C1 segment of cervical spinal cord (tissue), 14 donors: ENCODE measurements around the gene SNED1.

ENCODE experiments used
- DNase-seq, 14 donors: peaks; one replicate each; lab custom pipeline; 2025; lab: John Stamatoyannopoulos, UW

Gene SNED1

GRCh38 chr2:241126771-241127202, 128.4 kb downstream of the SNED1 start:
- DNase-seq, result no peak

DNA sequence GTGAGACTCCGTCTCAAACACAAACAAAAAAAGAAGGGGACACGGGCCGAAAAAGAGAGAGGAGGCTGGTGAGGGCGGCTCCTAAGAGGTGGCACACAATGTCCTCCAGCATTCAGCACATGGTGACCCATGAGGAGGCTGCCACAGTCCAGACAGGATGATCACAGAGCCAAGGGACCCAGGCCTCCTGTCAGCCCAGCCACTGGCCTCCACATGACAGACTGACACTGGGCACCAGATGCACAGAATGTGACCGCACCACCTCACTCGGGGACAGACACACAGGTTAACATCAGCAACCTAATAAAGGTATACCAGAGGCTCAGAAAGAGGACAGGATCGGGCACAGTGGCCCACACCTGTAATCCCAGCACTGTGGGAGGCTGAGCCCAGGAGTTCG, 129.8 kb downstream of the SNED1 start:
- no peak for DNase-seq

DNA sequence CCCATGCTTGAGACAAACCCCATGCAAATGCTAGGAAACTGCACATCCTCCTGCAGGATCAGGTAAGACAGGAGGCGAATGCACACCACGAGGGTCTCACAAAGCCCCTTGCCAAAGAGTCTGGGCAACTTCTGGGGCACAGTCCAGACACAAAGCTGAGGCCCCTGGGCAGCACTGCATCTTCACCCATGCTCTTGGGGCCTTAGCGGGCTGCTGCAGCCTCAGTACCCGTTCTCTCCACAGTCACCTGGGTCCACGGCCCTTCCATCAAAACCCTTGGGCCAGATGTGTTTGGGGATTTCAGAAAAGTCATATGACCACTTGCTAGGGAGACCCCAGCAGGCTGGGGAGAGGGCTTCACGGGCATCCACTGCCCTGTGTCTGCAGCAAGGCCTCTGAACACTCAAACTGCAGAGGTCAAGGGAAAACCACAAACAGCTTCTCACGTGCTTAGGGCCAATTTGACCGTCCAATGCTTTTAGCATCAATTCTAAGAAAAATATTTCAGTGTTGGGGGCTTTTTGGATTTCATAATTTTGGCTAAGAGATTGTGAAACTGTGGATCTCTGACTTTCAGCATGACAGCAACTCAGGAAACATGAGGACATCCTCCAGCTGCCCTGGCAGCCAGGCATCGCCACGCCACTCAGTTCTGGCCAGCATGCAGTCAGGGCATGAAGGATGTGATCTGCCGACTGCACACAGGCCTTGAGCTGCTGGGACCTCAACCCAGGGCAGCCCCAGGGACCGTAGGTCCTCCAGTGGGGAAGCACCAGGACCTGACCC, 130.9 kb downstream of the SNED1 start:
- DNase-seq, result no peak

- DNase-seq, result no peak
These were observed 131.9 kb downstream of the SNED1 start for GRCh38 chr2:241130316-241130715.

DNA sequence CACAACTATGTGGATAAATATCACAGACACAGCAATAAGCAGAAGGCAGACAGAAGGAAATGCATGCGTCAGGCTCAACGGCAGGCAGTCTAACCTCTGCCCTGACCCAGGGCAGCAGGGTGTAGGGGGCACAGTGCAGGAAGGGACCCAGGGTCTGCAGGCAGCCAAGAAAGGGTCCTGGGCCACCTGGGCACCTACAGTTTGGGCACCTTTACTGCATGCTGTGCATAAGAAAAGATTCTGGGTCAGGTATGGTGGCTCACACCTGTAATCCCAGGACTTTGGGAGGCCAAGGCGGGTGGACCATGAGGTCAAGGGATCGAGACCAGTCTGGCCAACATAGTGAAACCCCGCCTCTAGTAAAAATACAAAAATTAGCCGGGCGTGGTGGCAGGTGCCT, 133.1 kb downstream of the SNED1 start:
- no peak for DNase-seq

- DNase-seq, result no peak
These were observed 134.4 kb downstream of the SNED1 start for GRCh38 chr2:241132538-241133435.

DNA sequence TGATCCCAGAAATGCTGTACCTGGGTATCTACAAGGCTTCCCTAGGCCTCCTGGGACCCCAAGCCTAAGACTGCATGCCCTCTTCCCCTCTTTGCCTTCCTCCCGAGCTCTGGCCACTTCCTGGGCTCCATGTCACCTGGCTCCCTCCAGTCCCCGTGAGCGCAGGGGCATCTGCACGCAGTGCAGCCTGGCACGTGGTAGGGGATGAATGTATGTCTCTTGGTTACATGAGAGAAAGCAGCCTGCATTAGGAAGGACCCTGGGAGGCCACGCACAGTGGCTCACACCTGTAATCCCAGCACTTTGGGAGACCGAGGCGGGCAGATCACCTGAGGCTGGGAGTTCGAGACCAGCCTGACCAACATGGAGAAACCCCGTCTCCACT, 135.0 kb downstream of the SNED1 start:
- no peak for DNase-seq

DNA sequence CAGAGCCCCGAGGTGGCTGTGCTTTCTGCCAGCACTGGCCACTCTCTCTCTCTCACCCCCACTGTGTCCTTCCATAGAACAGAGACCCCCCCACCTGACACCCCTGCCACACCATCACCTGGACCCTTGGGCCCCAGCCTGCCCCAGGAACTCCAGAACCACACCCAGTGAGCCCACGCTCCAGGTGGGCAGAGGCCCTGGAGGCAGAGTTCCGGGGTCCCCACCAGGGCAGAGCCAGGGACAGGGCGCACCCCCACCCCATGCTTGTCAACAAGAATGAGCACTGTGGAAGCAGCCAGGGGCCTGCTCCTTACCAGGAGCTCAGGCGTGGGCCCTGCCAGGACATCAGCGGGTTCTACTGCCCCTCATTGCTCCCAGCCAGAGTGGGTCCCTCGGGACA, 136.3 kb downstream of the SNED1 start:
- no peak for DNase-seq

GRCh38 chr2:241135737-241136136, 137.3 kb downstream of the SNED1 start:
- DNase-seq, result peak in 1 of 14 donors; percentile 22

GRCh38 chr2:241136191-241136590, 137.8 kb downstream of the SNED1 start:
- no peak for DNase-seq

- no peak for DNase-seq
These were observed 138.3 kb downstream of the SNED1 start for GRCh38 chr2:241136661-241137260.

GRCh38 chr2:241137276-241138190, 139.1 kb downstream of the SNED1 start:
- no peak for DNase-seq

GRCh38 chr2:241138471-241138870, 140.1 kb downstream of the SNED1 start:
- DNase-seq, result no peak

- DNase-seq, result no peak
These were observed 141.4 kb downstream of the SNED1 start for GRCh38 chr2:241139531-241140444.

DNA sequence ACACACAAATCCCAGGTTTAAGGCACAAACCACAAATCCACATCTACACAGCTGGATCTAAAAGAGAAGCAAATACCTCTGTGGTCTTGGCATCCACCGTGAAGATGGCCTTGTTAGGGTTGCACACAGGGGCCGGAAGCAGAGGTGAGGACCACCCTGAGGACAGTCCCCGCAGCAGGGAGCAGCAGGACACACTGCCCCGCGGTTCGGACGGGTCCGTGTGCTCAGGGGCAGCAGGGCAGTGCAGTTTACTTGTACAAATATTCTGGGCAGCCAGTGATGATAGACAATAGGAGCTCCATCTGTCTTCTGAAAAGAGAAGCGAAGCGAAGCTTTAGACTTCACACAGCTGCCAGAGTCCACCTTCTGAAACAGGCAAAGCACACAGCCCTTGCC, 142.0 kb downstream of the SNED1 start:
- DNase-seq, result no peak

DNA sequence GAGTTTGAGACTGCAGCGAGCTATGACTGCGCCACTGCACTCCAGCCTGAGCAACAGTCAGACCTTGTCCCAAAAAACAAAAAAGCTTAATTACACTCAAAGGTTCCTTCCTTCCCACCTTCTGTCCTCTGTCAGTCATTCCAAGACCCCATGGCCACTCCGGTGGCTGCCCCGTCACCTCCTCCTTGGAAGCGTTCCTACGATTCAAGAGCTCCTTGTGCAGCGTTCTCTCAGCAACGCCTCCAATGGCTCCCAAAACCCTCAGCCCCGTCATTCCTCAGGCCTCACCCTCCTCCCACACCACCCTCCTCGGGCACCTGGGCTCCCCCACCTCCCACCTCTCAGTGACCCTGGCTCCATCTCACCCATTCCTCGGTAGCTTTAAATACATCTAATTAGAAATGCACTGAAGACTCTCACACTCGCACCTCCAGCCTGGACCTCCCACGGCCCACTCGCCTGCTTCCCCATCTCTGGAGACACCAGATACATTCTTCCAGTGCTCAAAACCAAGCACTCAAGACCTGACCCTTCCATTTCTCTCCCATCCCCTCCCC, 142.9 kb downstream of the SNED1 start:
- no peak for DNase-seq

DNA sequence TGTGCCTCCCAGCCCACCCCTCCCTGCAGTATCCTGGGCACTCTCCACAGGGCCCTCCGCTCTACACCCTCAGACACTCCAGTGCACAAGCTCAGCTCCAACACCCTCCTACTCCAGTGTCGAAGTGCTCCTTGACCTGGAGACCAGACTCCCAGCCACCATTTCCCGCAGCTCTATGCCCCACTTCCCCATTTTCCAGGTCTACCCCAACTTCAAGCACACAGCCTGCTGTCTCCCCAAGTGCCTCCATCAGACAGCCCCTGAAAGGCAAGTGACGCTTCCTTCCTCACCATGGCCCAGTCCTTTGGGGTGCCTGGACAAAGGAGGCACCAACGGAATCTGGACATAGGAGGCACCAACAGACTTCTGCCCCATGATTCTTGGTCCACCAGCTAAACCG, 143.6 kb downstream of the SNED1 start:
- no peak for DNase-seq

DNA sequence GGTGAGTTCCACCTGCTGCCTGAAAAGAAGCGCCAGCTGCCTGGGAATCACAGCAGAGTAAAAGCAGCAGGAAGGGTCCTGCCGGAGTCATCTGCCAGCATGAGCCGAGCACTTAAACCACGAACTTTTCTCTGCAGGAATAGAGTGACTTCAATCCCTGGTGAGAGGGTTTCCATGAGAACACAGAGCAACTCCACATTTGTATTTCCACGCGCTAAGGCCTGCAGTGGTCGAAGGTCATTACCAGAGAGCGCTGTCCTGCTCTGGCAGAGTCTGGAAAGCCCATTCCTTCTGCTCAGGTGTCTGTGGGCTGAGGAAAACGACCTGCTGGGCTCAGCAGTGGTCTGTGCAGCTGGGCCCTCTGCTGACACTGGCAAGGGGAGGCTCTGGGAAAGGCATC, 144.2 kb downstream of the SNED1 start:
- DNase-seq, result no peak
